Activated CD8-positive, alpha-beta T cell treated with anti-CD3 and anti-CD28 coated beads for 36 hours (primary cell): ENCODE measurements around the gene ADAMTS5. TPM values are rescaled to one million over a fixed set of nuclear protein-coding genes. Genes with fewer than 3 reads are reported as not detected.

Source experiments
- ATAC-seq: fragments of 200-7000 bp; cut with Tn5 transposase; one replicate; pipeline ENCODE4 v1.10.0; 2021; ENCODE audit warnings: mild to moderate bottlenecking, moderate library complexity
- CTCF ChIA-PET: fragments of 350-600 bp; sonication (Branson Sonifier 250); formaldehyde crosslinking; loops from one replicate; lab custom pipeline; 2021; ENCODE audit warnings: antibody characterized with exemption; lab: Charles Lee
- POLR2A ChIA-PET: fragments of 350-600 bp; sonication (Branson Sonifier 250); formaldehyde crosslinking; loops from one replicate; lab custom pipeline; 2021; ENCODE audit warnings: antibody characterized with exemption; lab: Charles Lee
- DNase-seq: peaks from one replicate; pipeline ENCODE4 v3.0.0-alpha.2; 2020
- H3K27ac Mint-ChIP-seq: one replicate; pipeline ENCODE4 v1.8.0; 2021; ENCODE audit warnings: mild to moderate bottlenecking, mixed read lengths
- H3K27me3 Mint-ChIP-seq: one replicate; pipeline ENCODE4 v1.8.0; 2021; ENCODE audit warnings: mixed read lengths
- H3K36me3 Mint-ChIP-seq: one replicate; pipeline ENCODE4 v1.8.0; 2021; ENCODE audit warnings: low read depth, mixed read lengths
- H3K4me1 Mint-ChIP-seq: one replicate; pipeline ENCODE4 v1.8.0; 2021; ENCODE audit warnings: low read depth, mixed read lengths
- H3K4me3 Mint-ChIP-seq: one replicate; pipeline ENCODE4 v1.8.0; 2021; ENCODE audit warnings: mild to moderate bottlenecking, moderate library complexity, mixed read lengths
- H3K9me3 Mint-ChIP-seq: one replicate; pipeline ENCODE4 v1.8.0; 2021; ENCODE audit warnings: mixed read lengths
- intact Hi-C: fragments of 100-400 bp; cut with micrococcal nuclease; formaldehyde crosslinking; loops from one replicate; pipeline ENCODE4 v1.10.0; 2022
- total RNA-seq, 2 experiments: library from RNA; stranded (reverse); gene quantifications; one replicate each; pipeline ENCODE4 v1.2.3, GENCODE V29; 2021
- TF ChIP-seq, protein P1 (sequence below): fragments of 200-600 bp; IDR thresholded peaks from one replicate; pipeline ENCODE4 v1.8.0; 2022; ENCODE audit warnings: antibody characterized with exemption, mild to moderate bottlenecking

Gene ADAMTS5
- total RNA-seq, 2 experiments from 2014 or later = not detected

DNA sequence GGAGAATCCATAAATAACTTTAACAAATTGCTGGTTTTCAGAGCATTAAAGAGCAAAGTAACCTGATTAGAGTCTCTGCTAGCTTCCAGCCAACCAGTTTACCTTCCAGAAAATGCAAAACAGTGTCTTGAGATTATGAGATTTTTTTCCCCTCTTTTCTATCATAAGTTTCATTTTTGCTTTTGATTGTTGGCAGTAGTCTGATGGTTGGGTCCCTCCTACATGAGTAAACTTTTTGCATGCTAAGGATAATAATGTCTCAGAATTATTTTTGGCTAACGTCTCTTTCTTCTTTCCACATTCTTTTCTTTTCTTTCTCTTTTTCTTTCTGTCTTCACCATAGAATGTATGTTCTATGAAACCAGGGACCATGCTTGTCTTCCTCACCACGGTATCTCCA is 6.3 kb upstream of the ADAMTS5 start:
- Mint-ChIP-seq H3K4me3 (no peak overlapping the region), H3K9me3 (no peaks in the 10 kb centered on the region), H3K27me3 (peaks cover 5% of the 10 kb centered on the region), H3K27ac (no peak overlapping the region), H3K36me3 (no peaks in the 10 kb centered on the region), H3K4me1 (no peaks in the 10 kb centered on the region)
- no peak for DNase-seq
- POLR2A ChIA-PET = no interaction called here
- ATAC-seq = no peak
- TF ChIP-seq, protein P1, sequence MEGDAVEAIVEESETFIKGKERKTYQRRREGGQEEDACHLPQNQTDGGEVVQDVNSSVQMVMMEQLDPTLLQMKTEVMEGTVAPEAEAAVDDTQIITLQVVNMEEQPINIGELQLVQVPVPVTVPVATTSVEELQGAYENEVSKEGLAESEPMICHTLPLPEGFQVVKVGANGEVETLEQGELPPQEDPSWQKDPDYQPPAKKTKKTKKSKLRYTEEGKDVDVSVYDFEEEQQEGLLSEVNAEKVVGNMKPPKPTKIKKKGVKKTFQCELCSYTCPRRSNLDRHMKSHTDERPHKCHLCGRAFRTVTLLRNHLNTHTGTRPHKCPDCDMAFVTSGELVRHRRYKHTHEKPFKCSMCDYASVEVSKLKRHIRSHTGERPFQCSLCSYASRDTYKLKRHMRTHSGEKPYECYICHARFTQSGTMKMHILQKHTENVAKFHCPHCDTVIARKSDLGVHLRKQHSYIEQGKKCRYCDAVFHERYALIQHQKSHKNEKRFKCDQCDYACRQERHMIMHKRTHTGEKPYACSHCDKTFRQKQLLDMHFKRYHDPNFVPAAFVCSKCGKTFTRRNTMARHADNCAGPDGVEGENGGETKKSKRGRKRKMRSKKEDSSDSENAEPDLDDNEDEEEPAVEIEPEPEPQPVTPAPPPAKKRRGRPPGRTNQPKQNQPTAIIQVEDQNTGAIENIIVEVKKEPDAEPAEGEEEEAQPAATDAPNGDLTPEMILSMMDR = no peak
- intact Hi-C loops = no loop called here
- CTCF ChIA-PET = no interaction called here

DNA sequence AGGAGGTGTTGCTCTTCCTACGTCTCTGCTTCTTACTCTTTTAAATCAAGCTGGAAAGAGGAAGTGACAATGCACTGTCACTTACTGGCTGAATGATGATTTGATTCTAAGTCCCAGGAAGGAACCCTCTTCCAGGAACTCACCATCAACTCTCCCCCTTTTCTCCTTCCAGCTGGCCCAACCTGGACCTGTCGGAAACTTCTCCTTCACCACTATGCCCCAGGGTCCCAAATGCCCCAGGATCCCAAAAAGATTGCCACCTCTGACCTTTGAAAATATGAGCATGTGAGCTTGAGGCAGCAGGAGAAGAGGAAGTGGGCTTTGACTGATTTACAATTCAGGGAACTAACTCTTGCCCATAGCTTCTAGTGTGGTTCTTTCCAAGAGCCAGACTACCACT is 5.3 kb upstream of the ADAMTS5 start:
- Mint-ChIP-seq H3K27me3 (peaks cover 13% of the 10 kb centered on the region), H3K9me3 (no peaks in the 10 kb centered on the region), H3K4me3 (no peak overlapping the region), H3K27ac (no peak overlapping the region), H3K4me1 (no peaks in the 10 kb centered on the region), H3K36me3 (no peaks in the 10 kb centered on the region)
- no peak for DNase-seq
- ChIA-PET CTCF (no interaction called here), POLR2A (no interaction called here)
- TF ChIP-seq, protein P1 = no peak
- ATAC-seq = no peak
- intact Hi-C loops = no loop called here

DNA sequence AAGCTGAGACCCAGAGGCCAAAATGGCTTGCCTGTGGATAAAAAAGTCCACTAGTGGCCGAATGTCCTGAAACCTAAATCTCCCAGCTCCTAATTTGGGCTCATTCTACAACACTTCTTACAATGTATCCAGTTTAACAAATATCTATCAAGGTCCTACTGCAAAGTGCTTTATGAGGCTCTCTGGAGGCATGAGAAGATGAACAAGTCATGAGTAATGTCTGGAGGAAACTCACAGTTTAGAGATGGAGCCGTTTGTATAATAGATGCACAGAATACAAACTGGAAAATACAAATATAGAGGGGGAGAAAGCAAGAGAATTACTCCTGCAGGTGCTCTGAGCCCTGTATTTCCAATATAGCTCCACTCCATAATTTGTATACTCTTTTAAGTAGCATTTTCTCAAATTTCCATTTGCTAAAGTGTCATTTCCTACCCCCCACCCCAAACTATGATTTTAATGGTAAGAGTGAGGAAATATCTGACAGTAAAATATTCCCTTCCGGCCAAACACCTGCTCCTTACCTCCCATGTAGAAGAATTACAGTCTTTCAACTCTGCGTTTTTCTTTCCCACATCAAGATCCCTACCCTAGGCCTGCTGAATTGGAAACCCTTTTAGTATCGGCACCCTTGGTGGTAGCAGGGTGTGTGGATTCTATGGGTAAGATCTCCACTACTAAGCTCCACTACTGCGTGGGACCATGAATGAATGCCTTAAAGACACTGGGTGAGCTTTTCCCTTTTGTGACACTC is 3.3 kb upstream of the ADAMTS5 start:
- ChIA-PET POLR2A (no interaction called here), CTCF (no interaction called here)
- ATAC-seq (no peak), DNase-seq (no peak)
- no peaks in the 10 kb centered on the region for H3K9me3 Mint-ChIP-seq
- peaks cover 25% of the 10 kb centered on the region for H3K27me3 Mint-ChIP-seq
- H3K27ac Mint-ChIP-seq = no peak overlapping the region
- TF ChIP-seq, protein P1 = no peak
- intact Hi-C loops = no loop called here
- H3K4me3 Mint-ChIP-seq = no peak overlapping the region
- no peaks in the 10 kb centered on the region for H3K36me3 Mint-ChIP-seq
- H3K4me1 Mint-ChIP-seq = no peaks in the 10 kb centered on the region

DNA sequence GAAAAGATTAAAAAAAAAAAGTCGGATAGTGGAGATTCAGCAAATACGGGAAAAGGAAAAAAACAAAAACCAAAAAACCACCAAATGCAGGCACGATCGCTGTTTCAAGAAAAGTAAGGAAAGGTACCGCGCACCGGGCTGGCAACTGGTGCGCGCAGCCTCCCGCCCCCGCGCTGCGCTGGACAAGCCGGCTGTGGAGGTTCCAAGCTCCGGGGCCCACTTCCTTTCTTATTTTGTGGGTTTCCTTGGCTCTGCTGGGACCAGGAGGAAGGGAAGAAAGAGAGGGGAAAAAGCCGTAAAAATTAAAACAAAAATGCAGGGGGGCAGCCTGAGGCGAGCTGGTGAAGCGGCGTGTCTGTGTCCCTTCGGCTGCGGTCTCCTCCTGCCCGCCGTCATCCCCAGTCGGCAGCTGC is 233 bp downstream of the ADAMTS5 start:
- POLR2A ChIA-PET = no interaction called here
- intact Hi-C loops = no loop called here
- Mint-ChIP-seq H3K36me3 (no peaks in the 10 kb centered on the region), H3K9me3 (no peaks in the 10 kb centered on the region), H3K4me1 (no peaks in the 10 kb centered on the region), H3K27me3 (peaks cover 39% of the 10 kb centered on the region), H3K27ac (no peak overlapping the region), H3K4me3 (no peak overlapping the region)
- CTCF ChIA-PET = no interaction called here
- ATAC-seq (no peak), DNase-seq (peak; percentile 1)
- TF ChIP-seq, protein P1 = no peak

DNA sequence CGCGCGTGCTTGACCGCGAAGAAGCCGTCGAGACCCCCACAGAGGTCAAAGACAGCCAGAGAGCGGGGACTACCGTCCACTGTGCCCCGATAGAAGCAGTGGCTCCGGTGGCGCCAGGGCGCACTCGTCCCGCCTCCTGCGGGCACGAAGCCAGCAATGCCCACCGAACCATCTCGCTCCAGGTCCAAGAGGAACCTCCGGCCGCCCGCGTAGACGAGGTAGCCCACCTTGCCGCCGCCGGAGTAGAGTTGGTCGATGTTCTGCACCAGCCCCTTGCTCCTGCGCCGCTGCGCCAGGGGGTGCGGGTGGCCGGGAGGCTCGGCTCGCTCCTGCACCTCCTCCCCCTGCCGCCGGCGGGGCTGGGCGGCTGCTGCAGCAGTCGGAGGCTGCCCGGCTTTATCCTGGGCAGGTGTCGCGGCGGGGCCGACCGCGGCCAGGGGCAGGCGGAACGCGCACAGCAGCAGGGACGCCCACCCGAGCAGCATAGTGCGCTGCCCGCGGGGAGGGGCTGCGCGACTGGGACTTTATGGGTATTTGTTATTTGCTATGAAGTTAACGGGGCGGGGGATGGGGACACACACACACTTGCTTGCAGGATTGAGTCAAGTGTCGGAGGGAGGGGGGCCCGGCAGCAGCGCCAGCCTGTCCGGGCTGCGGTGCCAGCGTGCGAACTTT is 844 bp downstream of the ADAMTS5 start:
- TF ChIP-seq, protein P1 = no peak
- intact Hi-C loops = no loop called here
- H3K4me3 Mint-ChIP-seq = no peak overlapping the region
- ChIA-PET POLR2A (interaction anchor here (0.5 kb wide), 1 partner anchor 1360 kb away, joined by 4 read pairs; no protein-coding TSS in a partner anchor), CTCF (no interaction called here)
- H3K27me3 Mint-ChIP-seq = peaks cover 40% of the 10 kb centered on the region
- no peaks in the 10 kb centered on the region for H3K9me3 Mint-ChIP-seq
- no peaks in the 10 kb centered on the region for H3K4me1 Mint-ChIP-seq
- DNase-seq (peak; percentile 1), ATAC-seq (no peak)
- no peak overlapping the region for H3K27ac Mint-ChIP-seq
- no peaks in the 10 kb centered on the region for H3K36me3 Mint-ChIP-seq
